ENCODE data around the gene SRRM4. TPM values are rescaled to one million over a fixed set of nuclear protein-coding genes. Genes with fewer than 3 reads are reported as not detected.

The SRRM4 gene
- total RNA-seq, 1 donor from 2014 or later = not detected

GRCh38 chr12:119198440-119198839 lies 217.1 kb downstream of the SRRM4 start:
- DNase-seq (ENCODE audit: extremely low read depth, low read depth, low spot score) = no peak

DNA sequence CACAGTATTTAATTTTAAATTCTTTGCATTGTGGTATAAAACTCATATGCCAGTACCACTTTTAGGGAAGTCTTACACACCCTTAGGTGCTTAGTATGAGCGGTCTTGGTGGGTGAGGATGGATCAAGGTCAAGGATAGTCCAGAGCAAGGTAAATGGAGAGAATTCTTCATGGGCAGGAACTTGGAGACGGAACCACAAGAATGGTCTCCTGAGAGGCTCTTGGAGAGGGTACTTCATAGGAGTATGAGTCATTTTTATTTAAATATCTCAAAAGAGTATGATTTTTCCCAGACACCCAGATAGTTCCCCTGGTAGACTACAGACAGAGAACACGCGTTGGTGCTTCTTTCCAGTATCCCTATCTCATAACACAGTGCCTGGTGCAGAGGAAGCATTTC lies 219.3 kb downstream of the SRRM4 start:
- DNase-seq (ENCODE audit: extremely low read depth, low read depth, low spot score) = no peak

GRCh38 chr12:119201789-119202543 lies 220.6 kb downstream of the SRRM4 start:
- DNase-seq (ENCODE audit: extremely low read depth, low read depth, low spot score) = no peak

- no peak for DNase-seq (ENCODE audit: extremely low read depth, low read depth, low spot score)
Measured at GRCh38 chr12:119202544-119202943, 221.2 kb downstream of the SRRM4 start.

DNA sequence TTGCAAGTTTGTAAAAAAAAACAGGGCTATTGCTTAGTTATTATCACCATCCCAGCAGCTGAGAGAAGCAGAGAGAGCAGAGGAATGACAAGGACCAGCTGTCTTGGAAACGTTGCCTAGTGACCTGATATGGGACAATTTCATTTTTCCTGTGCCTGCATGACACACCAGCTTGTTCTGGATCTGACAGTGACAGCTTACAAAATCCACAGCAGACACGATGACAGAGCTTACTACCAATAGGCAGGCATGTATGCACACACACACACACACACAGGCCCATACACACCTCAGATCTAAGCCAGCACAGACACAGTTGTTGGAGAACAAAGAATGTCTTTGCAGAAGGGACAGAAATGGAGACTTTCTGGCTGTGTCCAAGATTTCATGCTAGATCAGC lies 222.8 kb downstream of the SRRM4 start:
- no peak for DNase-seq (ENCODE audit: extremely low read depth, low read depth, low spot score)

GRCh38 chr12:119204671-119205285 lies 223.4 kb downstream of the SRRM4 start:
- no peak for DNase-seq (ENCODE audit: extremely low read depth, low read depth, low spot score)

DNA sequence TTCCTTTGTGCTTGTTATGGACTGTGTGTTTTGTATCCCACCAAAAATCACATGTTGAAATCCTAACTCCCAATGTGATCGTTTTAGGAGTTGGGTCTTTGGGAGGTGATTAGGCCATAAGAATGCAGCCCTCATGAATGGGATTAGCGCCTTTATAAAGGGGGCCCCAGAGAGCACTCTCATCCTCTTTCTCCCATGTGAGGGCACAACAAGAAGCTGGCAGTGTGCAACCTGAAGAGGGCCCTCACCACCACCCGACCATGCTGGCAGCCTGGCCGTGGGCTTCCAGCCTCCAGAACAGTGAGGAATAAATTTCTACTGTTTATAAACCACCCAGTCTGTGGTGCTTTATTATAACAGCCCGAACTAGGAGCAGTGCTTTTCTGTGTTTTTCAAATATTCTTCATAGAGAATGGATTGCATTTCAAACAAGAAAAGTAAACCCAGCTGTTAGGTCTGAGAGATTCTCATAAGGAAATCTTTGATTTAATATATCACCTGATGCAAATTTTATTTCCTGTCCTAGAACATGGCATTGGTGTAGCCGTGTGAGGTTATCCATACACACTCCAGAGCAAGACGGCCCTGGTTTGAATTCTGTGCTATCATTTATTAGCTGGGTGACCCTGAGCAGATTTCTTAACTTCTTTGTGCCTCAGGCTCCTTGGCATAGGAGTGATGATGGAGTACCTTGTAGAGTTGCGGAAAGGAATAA lies 225.2 kb downstream of the SRRM4 start:
- DNase-seq (ENCODE audit: extremely low read depth, low read depth, low spot score) = no peak

DNA sequence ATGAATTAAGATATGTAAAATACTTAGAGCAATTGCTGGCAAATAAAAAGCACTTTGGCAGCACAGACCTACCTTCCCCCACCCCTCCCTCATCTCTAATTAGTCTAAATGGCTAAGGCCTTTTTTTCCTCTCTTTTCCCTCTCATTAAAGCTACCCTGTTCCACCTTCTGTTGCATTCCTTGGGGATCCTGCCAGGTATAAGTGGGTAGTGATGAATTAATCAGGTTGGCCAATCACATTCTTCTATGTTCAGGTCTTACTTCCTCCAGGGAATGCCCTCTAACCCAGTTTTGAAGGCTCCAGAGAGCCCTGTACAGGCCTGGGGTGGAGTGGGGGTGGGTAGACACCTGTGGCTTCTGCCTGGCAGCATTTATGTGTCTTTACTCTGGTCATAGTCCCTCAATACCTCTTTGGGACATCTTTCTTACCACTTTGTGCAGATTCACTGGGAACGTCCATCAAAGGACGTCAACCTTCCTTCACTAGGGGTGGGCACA lies 225.8 kb downstream of the SRRM4 start:
- DNase-seq (ENCODE audit: extremely low read depth, low read depth, low spot score) = no peak

DNA sequence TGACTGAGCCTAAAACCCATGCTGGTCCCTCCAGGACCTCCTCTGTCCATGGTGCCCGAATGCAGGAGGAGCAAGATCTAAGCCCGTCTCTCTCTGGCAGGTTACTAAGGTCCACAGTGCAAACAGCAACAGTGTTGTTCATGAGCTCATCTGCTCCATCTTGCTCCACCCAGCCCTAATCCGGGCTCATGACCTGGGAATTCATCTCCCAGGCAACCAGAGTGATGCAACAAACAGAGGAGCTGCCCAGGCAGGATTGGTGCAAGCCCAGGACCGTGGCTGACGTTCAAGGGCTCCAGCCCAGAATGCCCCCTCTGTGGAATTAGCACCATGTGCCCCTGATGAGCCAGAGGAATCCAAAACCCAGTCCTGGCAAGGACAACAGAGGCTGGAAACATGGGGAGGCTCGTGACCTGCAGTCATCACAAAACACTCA lies 227.3 kb downstream of the SRRM4 start:
- no peak for DNase-seq (ENCODE audit: extremely low read depth, low read depth, low spot score)

- no peak for DNase-seq (ENCODE audit: extremely low read depth, low read depth, low spot score)
Measured at GRCh38 chr12:119211884-119212283, 230.5 kb downstream of the SRRM4 start.

Other genes with a start within 250 kb of the SRRM4 start
- gene HSPB8, start 197.4 kb downstream of the SRRM4 start, total RNA-seq = 31.5 and 43.8 TPM in 2 replicates